Gastroesophageal sphincter (tissue), 4 donors: Measurements from ENCODE around the gene ATP2A3. TPM values are rescaled to one million over a fixed set of nuclear protein-coding genes. Genes with fewer than 3 reads are reported as not detected.

Experiments
- ATAC-seq: fragments of 150-250 bp; one replicate; pipeline ENCODE4 v1.9.1; 2016; ENCODE audit warnings: mild to moderate bottlenecking, moderate library complexity
- H3K27ac ChIP-seq, 4 donors: fragments of 200-600 bp; sonication (generic) in 3 of 4; 1 replicate in 3 of 4; 2 replicates in 1 of 4; pipeline ENCODE4 v1.5.1; 2016 to 2019
- H3K27me3 ChIP-seq: fragments of 200-600 bp; sonication (generic); one replicate; pipeline ENCODE4 v1.5.1; 2019
- H3K36me3 ChIP-seq, 2 donors: fragments of 200-600 bp; sonication (generic); one replicate each; pipeline ENCODE4 v1.5.1; 2019; ENCODE audit warnings: control low read depth in 1 of 2
- H3K4me1 ChIP-seq, 3 donors: fragments of 200-600 bp; sonication (generic); 1 replicate in 2 of 3; 2 replicates in 1 of 3; pipeline ENCODE4 v1.5.1; 2016 to 2019; ENCODE audit warnings: control low read depth in 2 of 3
- H3K4me3 ChIP-seq, 2 donors: fragments of 200-600 bp; sonication (generic); one replicate each; pipeline ENCODE4 v1.5.1; 2019; ENCODE audit warnings: mild to moderate bottlenecking in 1 of 2, moderate library complexity in 1 of 2
- H3K9me3 ChIP-seq, 3 donors: fragments of 200-600 bp; sonication (generic); one replicate each; pipeline ENCODE4 v1.5.1; 2017 to 2019; ENCODE audit warnings: control low read depth in 2 of 3
- EP300 ChIP-seq: sonication (generic); formaldehyde crosslinking; IDR thresholded peaks from one replicate; pipeline ENCODE4 v1.6.1; 2017; ENCODE audit warnings: antibody characterized with exemption, mild to moderate bottlenecking
- POLR2A ChIP-seq, 2 donors: fragments of 450-650 bp; IDR thresholded peaks; one replicate each; pipeline ENCODE4 v1.6.1; 2017; ENCODE audit warnings: antibody characterized with exemption in 2 of 2, mild to moderate bottlenecking in 2 of 2, moderate library complexity in 1 of 2
- POLR2AphosphoS5 ChIP-seq: sonication (generic); formaldehyde crosslinking; IDR thresholded peaks from one replicate; pipeline ENCODE4 v1.6.1; 2017; ENCODE audit warnings: antibody characterized with exemption
- WGBS, 2 donors: methylation state at CpG; one replicate each; pipeline ENCODE4 v1.1.5; 2018; ENCODE audit warnings: low coverage in 1 of 2; 5-methylcytosine and 5-hydroxymethylcytosine counted together
- total RNA-seq, 4 donors: library from RNA; depleted of rRNA; stranded (reverse); fragments of >200 nt; gene quantifications; one replicate each; pipeline ENCODE4 v1.1.0, GENCODE V29; 2016
- TF ChIP-seq, protein P1 (sequence below), 4 experiments: fragments of 200-600 bp in 2 of 4; fragments of 450-650 bp in 2 of 4; sonication (generic) in 1 of 4; IDR thresholded peaks; one replicate each; pipeline ENCODE4 v1.5.1; 2017 to 2019; ENCODE audit warnings: antibody characterized with exemption in 4 of 4, mild to moderate bottlenecking in 2 of 4, moderate library complexity in 2 of 4

Gene ATP2A3
- 10 to 100 TPM in 3 of 4 donors, 1 to 10 TPM in 1; 5.9 to 35.9 (median 18.1) TPM for total RNA-seq

DNA sequence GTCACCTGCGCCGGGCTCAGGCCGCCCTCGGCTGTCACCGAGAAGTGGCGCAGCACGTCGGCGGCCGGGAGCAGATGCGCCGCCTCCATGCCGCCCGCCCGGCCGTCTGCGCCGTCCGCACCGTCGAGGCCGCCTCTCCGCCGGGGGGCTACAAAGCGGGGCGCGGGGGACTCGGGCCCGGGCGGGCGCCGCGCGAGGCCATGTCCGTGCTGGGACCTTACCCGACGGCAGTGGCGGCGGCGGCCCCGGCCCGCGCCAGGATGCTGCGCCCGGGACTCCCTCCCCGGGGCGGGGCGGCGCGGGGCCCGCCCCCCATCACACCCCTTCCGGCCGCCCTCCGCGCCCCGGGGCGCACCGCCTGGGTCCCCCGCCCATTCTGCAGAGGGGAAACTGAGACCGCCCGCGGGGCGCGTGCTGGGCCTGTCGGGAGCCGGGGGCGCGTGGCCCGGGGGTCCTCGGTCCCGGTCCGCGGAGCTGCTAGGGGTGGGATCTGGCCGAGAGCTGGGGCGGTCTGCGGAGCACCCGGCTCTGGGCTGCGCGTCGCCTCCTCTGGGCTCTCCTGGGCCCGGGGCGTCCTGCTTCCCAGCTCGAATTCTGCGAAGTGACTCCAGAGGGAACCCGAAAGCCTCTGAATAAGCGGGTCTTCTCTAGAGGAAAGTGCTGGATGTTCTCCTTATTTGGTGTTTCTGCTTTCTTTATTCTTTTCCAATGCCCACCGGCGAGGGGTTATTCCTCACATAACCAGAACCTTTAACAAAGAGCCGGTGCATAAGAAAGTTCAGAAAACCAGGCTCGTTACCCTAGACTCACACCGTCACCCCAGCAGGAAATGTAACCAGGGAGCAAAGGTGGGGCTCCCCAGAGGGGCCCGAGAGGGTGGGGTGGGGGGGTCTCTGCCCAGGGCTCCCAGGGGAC lies at the start of gene ATP2A3:
Gene ATP2A3, minus strand, starts transcription at position 235 of the 915 bp plus-strand sequence. Its CDS starts 146 bp downstream, at position 89.
- Histone ChIP-seq H3K27me3 (peaks cover 47% of the 10 kb centered on the region), H3K27ac (peak within 1 kb of the TSS in 3 of 4 donors; percentile 51 to 68 (median 68)), H3K9me3 (no peaks in the 10 kb centered on the region), H3K4me1 (peaks cover 0 to 62% (median 3%) of the 10 kb centered on the region in 3 donors), H3K36me3 (no peaks in the 10 kb centered on the region), H3K4me3 (peak within 1 kb of the TSS; percentile 49 to 60)
- WGBS, 2 donors, result 100% methylated on average over 1 of the region's 92 CpGs; no CpG with 5 or more reads in 1 of the 2 donors
- no peak for TF ChIP-seq POLR2AphosphoS5
- TF ChIP-seq POLR2A (IDR thresholded peaks at IDR 0.05), result peak in 1 of 2 donors; percentile 31
- peak; percentile 40 for ATAC-seq

DNA sequence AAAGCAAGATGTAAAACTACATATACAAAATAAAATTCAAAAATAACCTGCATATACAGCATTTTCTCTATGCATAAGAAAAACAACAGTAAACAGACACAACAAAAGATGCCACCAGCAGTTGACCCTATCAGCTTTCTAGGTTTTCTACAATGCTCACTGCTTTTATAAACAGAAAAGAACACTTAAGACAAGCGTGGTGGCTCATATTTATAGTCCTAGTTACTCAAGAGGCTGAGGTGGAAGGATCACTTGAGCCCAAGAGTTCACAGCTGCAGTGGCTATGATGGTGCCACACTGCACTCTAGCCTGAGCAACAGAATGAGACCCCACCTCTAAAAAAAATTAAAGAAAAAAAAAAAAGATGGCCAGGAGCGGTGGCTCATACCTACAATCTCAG lies 46.5 kb upstream of the ATP2A3 start:
- WGBS, 2 donors, result 50 to 64% methylated on average over 1 to 2 of the region's 2 CpGs
- Histone ChIP-seq H3K27me3 (no peaks in the 10 kb centered on the region), H3K36me3 (peaks cover 0 to 99% of the 10 kb centered on the region in 2 donors), H3K9me3 (no peaks in the 10 kb centered on the region), H3K4me1 (peaks cover 0 to 35% (median 10%) of the 10 kb centered on the region in 3 donors), H3K4me3 (no peak overlapping the region), H3K27ac (no peak overlapping the region)
- no peak for ATAC-seq
- TF ChIP-seq POLR2AphosphoS5 (no peak), EP300 (no peak), POLR2A (IDR thresholded peaks at IDR 0.05) (no peak)
- TF ChIP-seq, protein P1, sequence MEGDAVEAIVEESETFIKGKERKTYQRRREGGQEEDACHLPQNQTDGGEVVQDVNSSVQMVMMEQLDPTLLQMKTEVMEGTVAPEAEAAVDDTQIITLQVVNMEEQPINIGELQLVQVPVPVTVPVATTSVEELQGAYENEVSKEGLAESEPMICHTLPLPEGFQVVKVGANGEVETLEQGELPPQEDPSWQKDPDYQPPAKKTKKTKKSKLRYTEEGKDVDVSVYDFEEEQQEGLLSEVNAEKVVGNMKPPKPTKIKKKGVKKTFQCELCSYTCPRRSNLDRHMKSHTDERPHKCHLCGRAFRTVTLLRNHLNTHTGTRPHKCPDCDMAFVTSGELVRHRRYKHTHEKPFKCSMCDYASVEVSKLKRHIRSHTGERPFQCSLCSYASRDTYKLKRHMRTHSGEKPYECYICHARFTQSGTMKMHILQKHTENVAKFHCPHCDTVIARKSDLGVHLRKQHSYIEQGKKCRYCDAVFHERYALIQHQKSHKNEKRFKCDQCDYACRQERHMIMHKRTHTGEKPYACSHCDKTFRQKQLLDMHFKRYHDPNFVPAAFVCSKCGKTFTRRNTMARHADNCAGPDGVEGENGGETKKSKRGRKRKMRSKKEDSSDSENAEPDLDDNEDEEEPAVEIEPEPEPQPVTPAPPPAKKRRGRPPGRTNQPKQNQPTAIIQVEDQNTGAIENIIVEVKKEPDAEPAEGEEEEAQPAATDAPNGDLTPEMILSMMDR (IDR thresholded peaks at IDR 0.05), result no peak

- Histone ChIP-seq H3K9me3 (no peaks in the 10 kb centered on the region), H3K27me3 (no peaks in the 10 kb centered on the region), H3K27ac (peak overlapping the region in 3 of 4 donors; percentile 70 to 79 (median 79)), H3K4me1 (peaks cover 0 to 44% (median 10%) of the 10 kb centered on the region in 3 donors), H3K36me3 (peaks cover 0 to 91% of the 10 kb centered on the region in 2 donors), H3K4me3 (no peak overlapping the region)
- no peak for ATAC-seq
- 28 to 38% methylated on average over 10 to 12 of the region's 17 CpGs for WGBS, 2 donors
- no peak for TF ChIP-seq POLR2A (IDR thresholded peaks at IDR 0.05)
- no peak for TF ChIP-seq POLR2AphosphoS5
- TF ChIP-seq, protein P1 (IDR thresholded peaks at IDR 0.05), result no peak
- TF ChIP-seq EP300, result no peak
Observed at GRCh38 chr17:4009186-4009785, 45.0 kb upstream of the ATP2A3 start.

- TF ChIP-seq, protein P1 (IDR thresholded peaks at IDR 0.05), result no peak
- no peak for TF ChIP-seq POLR2A (IDR thresholded peaks at IDR 0.05)
- TF ChIP-seq EP300, result no peak
- no peak for TF ChIP-seq POLR2AphosphoS5
- Histone ChIP-seq H3K27ac (peak overlapping the region in 3 of 4 donors; percentile 70 to 79 (median 79)), H3K36me3 (peaks cover 0 to 84% of the 10 kb centered on the region in 2 donors), H3K27me3 (no peaks in the 10 kb centered on the region), H3K4me1 (peaks cover 0 to 51% (median 10%) of the 10 kb centered on the region in 3 donors), H3K9me3 (no peaks in the 10 kb centered on the region), H3K4me3 (no peak overlapping the region)
- ATAC-seq, result no peak
- WGBS, 2 donors, result 35 to 36% methylated on average over 5 to 9 of the region's 26 CpGs
Observed at GRCh38 chr17:4008441-4009185, 44.4 kb upstream of the ATP2A3 start.

DNA sequence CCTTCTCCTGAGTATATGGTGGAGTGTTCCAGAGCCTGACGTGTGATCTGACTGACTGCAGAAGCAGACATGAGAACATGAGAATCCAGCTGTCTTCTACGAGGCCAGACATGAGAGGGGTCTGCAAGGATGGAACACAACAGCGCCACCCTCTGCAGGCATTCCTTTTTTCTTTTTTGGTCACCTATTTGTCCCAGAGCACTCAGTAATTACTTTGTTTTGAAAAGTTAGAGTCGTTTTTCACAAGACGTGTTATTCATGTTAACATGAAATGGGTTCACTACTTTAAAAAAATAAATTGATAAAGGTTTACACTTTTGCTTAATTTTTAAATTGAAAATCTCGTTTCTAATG lies 43.8 kb upstream of the ATP2A3 start:
- WGBS, 2 donors, result 39 to 57% methylated on average over 5 to 6 of the region's 6 CpGs
- Histone ChIP-seq H3K27me3 (no peaks in the 10 kb centered on the region), H3K9me3 (no peaks in the 10 kb centered on the region), H3K4me1 (peaks cover 0 to 51% (median 10%) of the 10 kb centered on the region in 3 donors), H3K27ac (peak overlapping the region in 3 of 4 donors; percentile 48 to 79 (median 79)), H3K36me3 (peaks cover 0 to 79% of the 10 kb centered on the region in 2 donors), H3K4me3 (no peak overlapping the region)
- TF ChIP-seq POLR2A (IDR thresholded peaks at IDR 0.05), result no peak
- TF ChIP-seq, protein P1 (IDR thresholded peaks at IDR 0.05), result peak in 1 of 4 experiments; percentile 13
- no peak for ATAC-seq
